Measurements from ENCODE around the gene SERGEF. TPM values are rescaled to one million over a fixed set of nuclear protein-coding genes. Genes with fewer than 3 reads are reported as not detected.

The SERGEF gene
- total and polyA plus RNA-seq, 7 donors, result 11.1 to 33.1 (median 26.0) TPM

DNA sequence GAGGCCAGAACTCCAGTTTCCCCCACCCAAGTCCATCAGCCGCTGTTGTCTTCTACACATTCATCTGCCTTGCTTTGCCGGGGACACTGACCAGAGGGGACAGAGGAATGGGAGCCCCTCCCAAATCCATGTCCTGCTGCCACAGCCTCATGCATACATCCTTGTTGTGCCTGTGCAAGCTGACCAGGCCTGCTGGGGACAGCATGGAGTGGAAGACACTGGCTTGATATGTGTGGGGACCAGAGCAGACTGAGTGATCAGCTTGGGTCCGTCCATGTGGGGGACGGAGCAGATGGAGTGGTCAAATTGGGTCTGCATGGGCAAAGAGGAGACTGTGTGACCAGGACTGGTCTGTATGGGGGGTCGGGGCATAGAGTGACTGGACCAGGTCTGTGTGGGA lies 234.5 kb downstream of the SERGEF start:
- no peak for TF ChIP-seq CTCF (IDR thresholded peaks at IDR 0.05)
- WGBS, 3 donors, result 95 to 98% (median 97%) methylated on average over 5 of the region's 5 CpGs
- Histone ChIP-seq H3K4me1 (no peaks in the 10 kb centered on the region), H3K27ac (no peak overlapping the region), H3K27me3 (ENCODE audit: insufficient read depth in 3 of 3, low read length in 2 of 3) (no peaks in the 10 kb centered on the region), H3K9me3 (no peaks in the 10 kb centered on the region), H3K36me3 (ENCODE audit: insufficient read depth in 1 of 2, low read depth in 1 of 2) (no peaks in the 10 kb centered on the region), H3K4me3 (no peak overlapping the region)
- intact Hi-C loops (cut with DNase I), result no loop called here
- ATAC-seq, result no peak
- DNase-seq, result peak in 1 of 2 donors; percentile 36

- TF ChIP-seq CTCF (IDR thresholded peaks at IDR 0.05), result no peak
- DNase-seq (no peak), ATAC-seq (no peak)
- intact Hi-C loops (cut with DNase I), result no loop called here
- 85 to 94% (median 90%) methylated on average over 13 of the region's 13 CpGs for WGBS, 3 donors
- Histone ChIP-seq H3K27me3 (ENCODE audit: insufficient read depth in 3 of 3, low read length in 2 of 3) (no peaks in the 10 kb centered on the region), H3K27ac (no peak overlapping the region), H3K4me3 (no peak overlapping the region), H3K4me1 (no peaks in the 10 kb centered on the region), H3K36me3 (ENCODE audit: insufficient read depth in 1 of 2, low read depth in 1 of 2) (no peaks in the 10 kb centered on the region), H3K9me3 (no peaks in the 10 kb centered on the region)
These were observed 235.1 kb downstream of the SERGEF start for GRCh38 chr11:17777738-17778091.

DNA sequence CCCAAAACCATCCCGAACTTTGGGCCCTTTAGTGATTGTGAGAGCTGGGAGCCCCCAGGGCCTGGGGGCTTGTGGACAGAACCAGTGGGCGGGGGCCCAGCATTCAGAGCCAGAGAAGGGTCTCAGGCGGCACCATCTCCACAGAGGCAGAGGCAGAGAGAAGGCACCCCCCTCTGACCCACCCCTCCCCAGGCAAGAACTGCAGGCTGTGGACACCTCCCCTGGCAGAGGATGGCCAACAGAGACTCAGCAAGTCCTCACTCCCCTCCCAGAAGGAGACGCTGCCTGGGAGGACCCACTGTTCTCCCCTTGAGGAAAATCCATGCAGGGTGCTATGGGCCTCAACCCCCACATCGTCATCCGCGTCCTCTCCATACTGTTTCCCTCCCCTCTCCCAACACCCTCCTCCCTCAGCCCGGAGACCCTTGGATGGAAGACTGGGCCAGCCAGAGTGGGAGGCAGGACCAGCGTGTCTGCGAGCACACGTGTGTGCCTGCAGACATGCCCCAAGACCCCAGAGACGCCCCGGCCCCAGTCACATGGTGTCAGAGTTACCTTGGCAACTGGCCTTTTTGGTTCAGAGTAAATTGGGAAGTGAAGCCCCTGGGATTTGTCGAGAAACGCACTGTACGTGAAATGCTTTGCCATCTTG lies 235.6 kb downstream of the SERGEF start:
- Histone ChIP-seq H3K27me3 (ENCODE audit: insufficient read depth in 3 of 3, low read length in 2 of 3) (no peaks in the 10 kb centered on the region), H3K4me1 (no peaks in the 10 kb centered on the region), H3K9me3 (no peaks in the 10 kb centered on the region), H3K36me3 (ENCODE audit: insufficient read depth in 1 of 2, low read depth in 1 of 2) (no peaks in the 10 kb centered on the region), H3K27ac (no peak overlapping the region), H3K4me3 (no peak overlapping the region)
- WGBS, 3 donors, result 86 to 90% (median 88%) methylated on average over 16 of the region's 16 CpGs
- ATAC-seq, result no peak
- no peak for TF ChIP-seq CTCF (IDR thresholded peaks at IDR 0.05)
- DNase-seq, result peak in 1 of 2 donors; percentile 25
- intact Hi-C loops (cut with DNase I), result no loop called here

DNA sequence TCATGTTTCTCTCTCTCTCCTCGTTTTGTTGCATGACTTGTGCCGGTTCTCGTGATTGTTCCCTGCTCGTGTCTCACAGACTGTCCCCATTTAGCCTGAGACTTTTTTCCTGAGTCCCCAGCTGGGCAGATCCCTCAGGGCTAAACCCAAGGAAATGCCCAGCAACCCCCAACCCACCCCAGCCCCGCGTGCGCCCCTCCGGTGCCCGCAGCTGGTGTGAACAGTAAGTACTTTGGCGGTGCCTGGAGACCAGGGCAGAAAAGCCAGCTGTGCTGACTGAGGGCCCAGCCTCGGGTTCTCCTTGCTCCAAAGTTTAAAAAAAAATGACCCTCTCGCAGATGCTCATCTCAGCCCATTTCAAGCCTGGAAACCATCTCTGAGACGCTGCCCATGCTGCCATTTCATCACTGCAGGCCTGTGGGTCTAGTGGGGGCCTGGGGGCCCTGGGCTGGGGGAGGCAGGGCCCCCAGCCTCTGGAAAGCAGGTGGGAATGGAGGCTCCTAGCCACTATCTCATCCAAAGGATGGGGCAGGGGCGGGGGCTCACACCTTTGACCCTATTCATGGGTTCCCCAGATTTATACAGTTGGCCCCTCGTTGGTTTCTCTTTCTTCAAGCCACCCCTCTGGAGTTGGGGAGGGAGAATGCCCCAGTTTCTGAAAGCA lies 236.5 kb downstream of the SERGEF start:
- H3K9me3 ChIP-seq, result no peaks in the 10 kb centered on the region
- intact Hi-C loops (cut with DNase I), result no loop called here
- no peak overlapping the region for H3K4me3 ChIP-seq
- peak in 1 of 2 donors; percentile 19 for DNase-seq
- H3K27ac ChIP-seq, result no peak overlapping the region
- TF ChIP-seq CTCF (IDR thresholded peaks at IDR 0.05), result no peak
- ATAC-seq, result no peak
- H3K4me1 ChIP-seq, result no peaks in the 10 kb centered on the region
- H3K36me3 ChIP-seq (ENCODE audit: insufficient read depth in 1 of 2, low read depth in 1 of 2), result no peaks in the 10 kb centered on the region
- 69 to 77% (median 72%) methylated on average over 15 of the region's 15 CpGs for WGBS, 3 donors
- H3K27me3 ChIP-seq (ENCODE audit: insufficient read depth in 3 of 3, low read length in 2 of 3), result no peaks in the 10 kb centered on the region
